Measurements from ENCODE around the gene TRAPPC3. TPM values are rescaled to one million over a fixed set of nuclear protein-coding genes. Genes with fewer than 3 reads are reported as not detected.

The TRAPPC3 gene
- total and polyA plus RNA-seq, 2 experiments from 2014 or later: 45.6 to 55.9 TPM

- TF ChIP-seq JUNB (IDR thresholded peaks at IDR 0.05; ENCODE audit: unreplicated experiment) (no peak), NANOG (IDR thresholded peaks at IDR 0.05; ENCODE audit: borderline replicate concordance) (no peak), ZNF462 (CRISPR knock-in tag; IDR thresholded peaks at IDR 0.05) (no peak)
Observed at GRCh38 chr1:36092166-36092797, 57.0 kb downstream of the TRAPPC3 start (continued).

- Mint-ChIP-seq H3K4me1 (peaks cover 19% of the 10 kb centered on the region), H3K4me3 (no peak overlapping the region), H3K36me3 (ENCODE audit: low read depth) (peaks cover 31% of the 10 kb centered on the region), H3K27ac (no peak overlapping the region), H3K9me3 (no peaks in the 10 kb centered on the region; the same call in 2 of the 3 replicates), H3K27me3 (ENCODE audit: insufficient read depth, low read depth, poor library complexity) (peaks cover 3% of the 10 kb centered on the region)
- Histone ChIP-seq H3K4me1 (ENCODE audit: insufficient read depth) (peaks cover 5% of the 10 kb centered on the region; the same call in 1 of the 2 replicates), H3K4me2 (no peak overlapping the region), H3K36me3 (ENCODE audit: insufficient read depth) (peaks cover 13% of the 10 kb centered on the region; the same call in 1 of the 2 replicates), H3K27ac (ENCODE audit: low read depth) (no peak overlapping the region), H3F3A (replicated peaks; ENCODE audit: low read depth) (0 out of 2 replicates have a peak, but pooled peaks cover 13% of the 10 kb centered on the region), H3K79me2 (replicated peaks; ENCODE audit: insufficient read depth) (peaks cover 13% of the 10 kb centered on the region), H2AFZ (no peak overlapping the region), H3K9me2 (ENCODE audit: insufficient read depth) (no peaks in the 10 kb centered on the region), H3K4me3 (no peak overlapping the region), H4K20me1 (replicated peaks; ENCODE audit: insufficient read depth) (peaks cover 3% of the 10 kb centered on the region; the same call in 1 of the 2 replicates), H3K27me3 (ENCODE audit: insufficient read depth) (no peaks in the 10 kb centered on the region)
- ATAC-seq (no peak), DNase-seq (ENCODE audit: low spot score) (no peak)
- no peak for TF ChIP-seq NANOG (IDR thresholded peaks at IDR 0.05; ENCODE audit: borderline replicate concordance)
- no peak for TF ChIP-seq REST (IDR thresholded peaks at IDR 0.05; ENCODE audit: unreplicated experiment)
- no peak for TF ChIP-seq ZNF114 (CRISPR knock-in tag; IDR thresholded peaks at IDR 0.05)
Observed at GRCh38 chr1:36091698-36092097, 57.6 kb downstream of the TRAPPC3 start.
